Lung (tissue), 12 donors: Measurements from ENCODE around the gene PTPN3. TPM values are rescaled to one million over a fixed set of nuclear protein-coding genes. Genes with fewer than 3 reads are reported as not detected.
A peak's percentile ranks its signal among the peaks of the same experiment; 100 is the strongest.
"Not testable (repeated sequence)": the region's sequence is repeated elsewhere in the genome, so short reads cannot be mapped to it uniquely, and the experiment has no call there.

Source experiments
- ATAC-seq: fragments of 200-7000 bp; cut with Tn5 transposase; one replicate; pipeline ENCODE4 v1.9.1; 2020; ENCODE audit warnings: moderate number of reproducible peaks; ENCODE audit not compliant: insufficient read depth, low FRiP score
- DNase-seq, 3 donors: peaks; one replicate each; pipeline ENCODE4 v3.0.0-alpha.2; 2013 to 2017
- H3K27ac ChIP-seq, 2 donors: one replicate each; pipeline ENCODE4 v1.5.1; 2013; ENCODE audit warnings: mild to moderate bottlenecking in 2 of 2, moderate library complexity in 2 of 2, control low read depth in 1 of 2, inconsistent platforms in 1 of 2, low read depth in 1 of 2, low read length in 1 of 2
- H3K27me3 ChIP-seq, 3 donors: one replicate each; pipeline ENCODE4 v1.5.1; 2013; ENCODE audit warnings: low read length in 2 of 3; ENCODE audit not compliant: control insufficient read depth in 3 of 3, insufficient read depth in 3 of 3
- H3K36me3 ChIP-seq, 4 donors: one replicate each; pipeline ENCODE4 v1.5.1; 2013; ENCODE audit warnings: low read length in 4 of 4, mild to moderate bottlenecking in 1 of 4, moderate library complexity in 1 of 4; ENCODE audit not compliant: control insufficient read depth in 4 of 4, insufficient read depth in 4 of 4
- H3K4me1 ChIP-seq, 5 donors: one replicate each; pipeline ENCODE4 v1.5.1; 2013; ENCODE audit warnings: low read length in 5 of 5, mild to moderate bottlenecking in 2 of 5, moderate library complexity in 1 of 5; ENCODE audit not compliant: control insufficient read depth in 5 of 5, insufficient read depth in 5 of 5
- H3K4me3 ChIP-seq: one replicate; pipeline ENCODE4 v1.5.1; 2013; ENCODE audit warnings: mild to moderate bottlenecking, control low read depth, moderate library complexity
- H3K9ac ChIP-seq, 2 donors: one replicate each; pipeline ENCODE4 v1.5.1; 2013; ENCODE audit warnings: low read length in 2 of 2, control low read depth in 1 of 2; ENCODE audit not compliant: insufficient read depth in 1 of 2
- H3K9me3 ChIP-seq, 4 donors: one replicate each; pipeline ENCODE4 v1.5.1; 2013; ENCODE audit warnings: low read length in 3 of 4, mild to moderate bottlenecking in 1 of 4, moderate library complexity in 1 of 4; ENCODE audit not compliant: control insufficient read depth in 4 of 4, insufficient read depth in 3 of 4
- CTCF ChIP-seq: IDR thresholded peaks from 2 replicates; pipeline ENCODE4 v1.5.1; 2012; ENCODE audit warnings: mild to moderate bottlenecking; ENCODE audit errors: control extremely low read depth, extremely low read depth
- WGBS, 2 donors: extraction: QIAGEN DNeasy Blood & Tissue Kit; methylation state at CpG; one replicate each; pipeline ENCODE4 v1.1.7; 2013; 5-methylcytosine and 5-hydroxymethylcytosine counted together
- polyA plus RNA-seq, 2 donors: library from polyadenylated mRNA; stranded (reverse); fragments of 200-250 nt; gene quantifications; one replicate each; pipeline ENCODE4 v1.2.1, GENCODE V29; 2013
- total RNA-seq, 2 donors: library from RNA; depleted of rRNA in 1 of 2; stranded (reverse); fragments of >200 nt in 1 of 2; gene quantifications; one replicate each; pipeline ENCODE4 v1.2.1, GENCODE V29; 2014 to 2021
- donor health status: control.
- donor health status: control.
- donor health status: Bipolar disorder and iron deficiency.
- donor health status: healthy.
- donor health status: DM: yes; HTN: yes; CAD: no.

The PTPN3 gene
- total and polyA plus RNA-seq, 4 donors = 5.7 to 16.9 (median 11.2) TPM

DNA sequence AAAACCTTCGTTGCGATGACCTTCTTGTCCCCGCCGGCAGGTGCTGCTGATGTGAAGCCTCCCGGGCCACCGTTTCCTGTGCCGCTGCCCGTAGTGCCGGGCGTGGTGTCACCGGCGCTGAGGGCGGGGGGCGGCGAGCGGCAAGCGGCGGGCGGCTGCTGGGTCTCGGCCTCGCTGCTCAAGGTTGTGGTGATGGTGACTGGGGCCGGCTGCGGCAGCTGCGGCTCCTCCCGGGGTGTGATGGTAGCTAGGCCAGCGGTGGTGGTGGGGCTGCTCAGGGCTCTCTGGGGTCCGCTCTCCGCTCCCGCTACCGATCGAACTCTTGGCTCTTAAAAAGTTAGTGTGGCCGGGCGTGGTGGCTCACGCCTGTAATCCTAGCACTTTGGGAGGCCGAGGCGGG, 36.0 kb upstream of the PTPN3 start:
- Histone ChIP-seq H3K9ac (no peak overlapping the region), H3K4me3 (no peak overlapping the region), H3K27me3 (peaks cover 0 to 3% (median 0%) of the 10 kb centered on the region in 3 donors), H3K27ac (no peak overlapping the region), H3K36me3 (no peaks in the 10 kb centered on the region), H3K9me3 (no peaks in the 10 kb centered on the region), H3K4me1 (peaks cover 0 to 7% (median 0%) of the 10 kb centered on the region in 5 donors)
- no peak for DNase-seq
- ATAC-seq = no peak
- 92 to 98% methylated on average over 34 to 36 of the region's 36 CpGs for WGBS, 2 donors
- no peak for TF ChIP-seq CTCF

DNA sequence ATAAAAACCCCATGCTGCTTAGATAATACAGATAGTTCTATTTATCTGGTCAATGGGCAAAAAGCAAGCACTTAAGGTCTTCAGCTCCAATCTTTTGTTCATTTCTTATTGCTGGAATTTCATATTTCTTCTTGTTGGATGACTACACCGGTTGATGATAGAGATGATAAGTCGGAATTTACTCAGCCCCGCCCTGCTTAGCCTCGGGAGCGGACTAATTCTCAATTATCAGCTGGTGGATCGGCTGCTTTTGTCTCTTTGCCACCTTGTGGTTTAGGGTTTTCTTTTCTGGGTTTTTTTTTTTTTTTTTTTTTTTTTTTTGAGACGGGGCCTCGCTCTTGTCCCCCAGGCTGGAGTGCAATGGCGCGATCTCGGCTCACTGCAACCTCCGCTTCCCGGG, 34.5 kb upstream of the PTPN3 start:
- 86 to 92% methylated on average over 11 to 13 of the region's 13 CpGs for WGBS, 2 donors
- not testable (repeated sequence) for H3K9ac ChIP-seq, H3K9me3 ChIP-seq, DNase-seq, H3K36me3 ChIP-seq, H3K4me1 ChIP-seq, H3K27me3 ChIP-seq, H3K27ac ChIP-seq, ATAC-seq, H3K4me3 ChIP-seq

GRCh38 chr9:109522106-109522505, 24.0 kb upstream of the PTPN3 start:
- DNase-seq (no peak), ATAC-seq (no peak)
- H3K36me3 ChIP-seq = no peaks in the 10 kb centered on the region
- no peaks in the 10 kb centered on the region for H3K9me3 ChIP-seq
- peaks cover 0 to 4% (median 0%) of the 10 kb centered on the region in 5 donors for H3K4me1 ChIP-seq
- no peak overlapping the region for H3K9ac ChIP-seq
- WGBS, 2 donors = 89 to 91% methylated on average over 6 of the region's 6 CpGs
- TF ChIP-seq CTCF = no peak
- no peak overlapping the region for H3K27ac ChIP-seq
- H3K4me3 ChIP-seq = no peak overlapping the region
- H3K27me3 ChIP-seq = peaks cover 0 to 2% (median 0%) of the 10 kb centered on the region in 3 donors

GRCh38 chr9:109520475-109521132, 22.5 kb upstream of the PTPN3 start:
- Histone ChIP-seq H3K27me3 (peaks cover 0 to 2% (median 0%) of the 10 kb centered on the region in 3 donors), H3K9me3 (no peaks in the 10 kb centered on the region), H3K36me3 (no peaks in the 10 kb centered on the region), H3K9ac (no peak overlapping the region), H3K4me3 (no peak overlapping the region), H3K27ac (no peak overlapping the region), H3K4me1 (peaks cover 0 to 5% (median 0%) of the 10 kb centered on the region in 5 donors)
- DNase-seq = peak; percentile 77 to 87 (median 80)
- WGBS, 2 donors = 20 to 22% methylated on average over 11 of the region's 11 CpGs
- peak; percentile 85 for ATAC-seq
- peak; percentile 73 for TF ChIP-seq CTCF
